Endothelial cell of umbilical vein (primary cell): ENCODE results near the gene CCDC146. TPM values are rescaled to one million over a fixed set of nuclear protein-coding genes. Genes with fewer than 3 reads are reported as not detected.

Experiments
- BruUV-seq: library from RNA; stranded (reverse); fragments of 400-500 nt; replicated peaks from 2 replicates; lab custom pipeline; 2021; lab: Mats Ljungman, UMichigan
- CTCF ChIA-PET: fragments of 300-600, 350-600 bp; sonication (Branson Sonifier 250); formaldehyde crosslinking; loops from one replicate; lab custom pipeline; 2021; ENCODE audit warnings: antibody characterized with exemption, inconsistent platforms; lab: Charles Lee
- POLR2A ChIA-PET: fragments of 300-600, 350-600 bp; sonication (Branson Sonifier 250); formaldehyde crosslinking; loops from one replicate; lab custom pipeline; 2021; ENCODE audit warnings: antibody characterized with exemption, inconsistent platforms; lab: Charles Lee
- DNase-seq: peaks from one replicate; pipeline ENCODE4 v3.0.0-alpha.2; 2011; ENCODE audit warnings: low read depth, low spot score
- FAIRE-seq: peaks from 2 replicates; lab custom pipeline; 2011; peaks lifted over from hg19 to GRCh38; lab: Jason Lieb, UNC
- H2AFZ ChIP-seq: 2 replicates; pipeline ENCODE4 v1.6.0; 2012; ENCODE audit warnings: low read depth, low read length, control low read depth, inconsistent platforms
- H3K27ac ChIP-seq: 2 replicates; pipeline ENCODE4 v1.5.1; 2011; ENCODE audit warnings: low read depth, mild to moderate bottlenecking, control low read depth, low read length, moderate library complexity; ENCODE audit not compliant: insufficient read depth
- H3K27me3 ChIP-seq, 2 experiments: 2 replicates each; pipeline versions ENCODE4 v1.6.0 to v1.6.1; 2011; ENCODE audit warnings: low read length in 2 of 2, mixed read lengths in 1 of 2; ENCODE audit not compliant: control insufficient read depth in 2 of 2, insufficient read depth in 2 of 2
- H3K36me3 ChIP-seq, 2 experiments: 2 replicates in 1 of 2; 3 replicates in 1 of 2; pipeline ENCODE4 v1.5.1; 2011; ENCODE audit warnings: low read length in 2 of 2, mild to moderate bottlenecking in 1 of 2, moderate library complexity in 1 of 2; ENCODE audit not compliant: control insufficient read depth in 2 of 2, insufficient read depth in 2 of 2; ENCODE audit errors: extremely low read depth in 1 of 2
- H3K4me1 ChIP-seq: 3 replicates; pipeline ENCODE4 v1.5.1; 2011; ENCODE audit warnings: mild to moderate bottlenecking, low read length; ENCODE audit not compliant: control insufficient read depth, insufficient read depth; ENCODE audit errors: extremely low read depth
- H3K4me2 ChIP-seq: 2 replicates; pipeline ENCODE4 v1.6.1; 2011; ENCODE audit warnings: low read length, control low read depth, mixed read lengths; ENCODE audit not compliant: insufficient read depth
- H3K4me3 ChIP-seq, 3 experiments: fragments of 200-600 bp in 1 of 3; sonication (generic), shearing (Covaris generic) in 1 of 3; replicated peaks in 1 of 3; 2 replicates each; pipeline ENCODE4 v1.5.1; 2011 to 2016; ENCODE audit warnings: control low read depth in 3 of 3, low read length in 3 of 3, mild to moderate bottlenecking in 2 of 3, inconsistent platforms in 1 of 3, low read depth in 1 of 3, moderate library complexity in 1 of 3; ENCODE audit not compliant: insufficient read depth in 1 of 3
- H3K79me2 ChIP-seq: 2 replicates; pipeline ENCODE4 v1.6.0; 2012; ENCODE audit warnings: low read length, inconsistent platforms; ENCODE audit not compliant: control insufficient read depth, insufficient read depth
- H3K9ac ChIP-seq: replicated peaks from 2 replicates; pipeline ENCODE3; 2011; ENCODE audit warnings: low read length, control low read depth; ENCODE audit not compliant: insufficient read depth; ENCODE audit errors: extremely low read depth
- H3K9me1 ChIP-seq: replicated peaks from 3 replicates; pipeline ENCODE4 v1.6.0; 2011; ENCODE audit warnings: mild to moderate bottlenecking, low read length; ENCODE audit not compliant: control insufficient read depth, insufficient read depth; ENCODE audit errors: extremely low read depth
- H3K9me3 ChIP-seq: replicated peaks from 2 replicates; pipeline ENCODE4 v1.5.1; 2012; ENCODE audit warnings: low read length, inconsistent platforms; ENCODE audit not compliant: control insufficient read depth, insufficient read depth
- H4K20me1 ChIP-seq: replicated peaks from 2 replicates; pipeline ENCODE3; 2011; ENCODE audit warnings: mild to moderate bottlenecking, low read length; ENCODE audit not compliant: control insufficient read depth, insufficient read depth; ENCODE audit errors: extremely low read depth
- CTCF ChIP-seq, 2 donors: IDR thresholded peaks; 1 replicate in 1 of 2; 2 replicates in 1 of 2; pipeline ENCODE4 v1.5.1; 2011; ENCODE audit warnings: low read length in 2 of 2, mild to moderate bottlenecking in 2 of 2, moderate library complexity in 2 of 2, control low read depth in 1 of 2, inconsistent platforms in 1 of 2, low read depth in 1 of 2; ENCODE audit not compliant: insufficient read depth in 1 of 2; ENCODE audit errors: extremely low read depth in 1 of 2
- EZH2 ChIP-seq: IDR thresholded peaks from 2 replicates; pipeline ENCODE4 v1.6.1; 2012; ENCODE audit warnings: borderline replicate concordance, low read depth, mild to moderate bottlenecking, moderate library complexity, low read length, inconsistent platforms; ENCODE audit not compliant: severe bottlenecking
- FOS ChIP-seq: IDR thresholded peaks from 2 replicates; pipeline ENCODE4 v1.6.1; 2011; ENCODE audit warnings: mild to moderate bottlenecking, low read length, moderate library complexity, borderline replicate concordance; ENCODE audit not compliant: insufficient read depth
- GATA2 ChIP-seq: IDR thresholded peaks from 2 replicates; pipeline ENCODE4 v1.7.0; 2011; ENCODE audit warnings: low read depth, mild to moderate bottlenecking, moderate library complexity, mixed read lengths, low read length; ENCODE audit not compliant: insufficient read length, insufficient read depth
- JUN ChIP-seq: IDR thresholded peaks from 2 replicates; pipeline ENCODE4 v1.6.1; 2011; ENCODE audit warnings: borderline replicate concordance, low read depth; ENCODE audit not compliant: insufficient read length, insufficient read depth
- MAX ChIP-seq: IDR thresholded peaks from 2 replicates; pipeline ENCODE4 v1.6.1; 2011; ENCODE audit not compliant: insufficient read depth, insufficient read length
- MYC ChIP-seq: IDR thresholded peaks from one replicate; pipeline ENCODE4 v1.6.1; 2011; ENCODE audit warnings: mild to moderate bottlenecking, low read depth, low read length
- POLR2A ChIP-seq: IDR thresholded peaks from 2 replicates; pipeline ENCODE4 v1.6.1; 2012; ENCODE audit warnings: low read depth, mild to moderate bottlenecking, control low read depth, low read length
- POLR2AphosphoS5 ChIP-seq: IDR thresholded peaks from 2 replicates; pipeline ENCODE4 v1.6.1; 2012; ENCODE audit warnings: low read depth, mild to moderate bottlenecking, control low read depth, low read length, moderate library complexity; ENCODE audit not compliant: insufficient read depth
- dilution Hi-C: fragments of 300-500 bp; cut with MboI; formaldehyde crosslinking; loops from one replicate; pipeline ENCODE4 v1.15.0; 2019; ENCODE audit warnings: low sequenced_read_pairs; ENCODE audit not compliant: extremely low pct_ligation_motif_present
- intact Hi-C: fragments of 100-400 bp; cut with micrococcal nuclease; formaldehyde crosslinking; loops from one replicate; pipeline ENCODE4 v1.10.0; 2022
- polyA plus RNA-seq, 4 experiments: library from polyadenylated mRNA; depleted of rRNA in 3 of 4; stranded (reverse) in 3 of 4; unstranded in 1 of 4; fragments of >200 nt; gene quantifications; 2 replicates each; pipeline versions ENCODE4 v1.2.1 to v1.2.3, GENCODE V29; 2011 to 2012; ENCODE audit warnings: missing spikeins in 1 of 4
- total RNA-seq: library from RNA; stranded (reverse); gene quantifications from 2 replicates; pipeline ENCODE4 v1.2.3, GENCODE V29; 2021

The CCDC146 gene
- total and polyA plus RNA-seq, 2 donors (not counting 3 experiments of a cell fraction or from before 2014, with no cell fraction given) = 0.65 to 2.2 TPM

- ChIA-PET POLR2A (no interaction called here), CTCF (interaction anchor here (1.0 to 2.0 kb wide), 2 partner anchors 11 to 56 kb away, joined by 6 to 11 read pairs; no protein-coding TSS in a partner anchor)
- H3K4me1 ChIP-seq = no peaks in the 10 kb centered on the region
- H3K9me1 ChIP-seq = no peaks in the 10 kb centered on the region
- no peaks in the 10 kb centered on the region for H3K9me3 ChIP-seq
- H3K79me2 ChIP-seq = no peaks in the 10 kb centered on the region
- H3K36me3 ChIP-seq = no peaks in the 10 kb centered on the region
- dilution Hi-C loops = no loop called here
- no peak overlapping the region for H3K27ac ChIP-seq
- no peak overlapping the region for H2AFZ ChIP-seq
- DNase-seq = no peak
- H4K20me1 ChIP-seq = no peaks in the 10 kb centered on the region
- no peak for FAIRE-seq
- intact Hi-C loops = no loop called here
- no peak overlapping the region for H3K4me3 ChIP-seq
- no peaks in the 10 kb centered on the region for H3K27me3 ChIP-seq
- no peak overlapping the region for H3K4me2 ChIP-seq
- no peak for TF ChIP-seq EZH2
- no peak for TF ChIP-seq POLR2A
- TF ChIP-seq JUN = no peak
- TF ChIP-seq FOS = no peak
- no peak for TF ChIP-seq MYC
- TF ChIP-seq MAX = no peak
- H3K9ac ChIP-seq = no peak overlapping the region
- no TSS peak for BruUV-seq
Measured at GRCh38 chr7:77258014-77258413, 135.6 kb downstream of the CCDC146 start.

GRCh38 chr7:77258593-77258992, 136.2 kb downstream of the CCDC146 start:
- FAIRE-seq = no peak
- no peaks in the 10 kb centered on the region for H4K20me1 ChIP-seq
- no peaks in the 10 kb centered on the region for H3K9me1 ChIP-seq
- no peak overlapping the region for H3K4me2 ChIP-seq
- dilution Hi-C loops (no loop called here), intact Hi-C loops (no loop called here)
- no TSS peak for BruUV-seq
- ChIA-PET POLR2A (no interaction called here), CTCF (interaction anchor here (1.0 to 2.0 kb wide), 2 partner anchors 12 to 57 kb away, joined by 6 to 11 read pairs; no protein-coding TSS in a partner anchor)
- H2AFZ ChIP-seq = no peak overlapping the region
- no peaks in the 10 kb centered on the region for H3K27me3 ChIP-seq
- no peaks in the 10 kb centered on the region for H3K4me1 ChIP-seq
- H3K9me3 ChIP-seq = no peaks in the 10 kb centered on the region
- H3K27ac ChIP-seq = no peak overlapping the region
- DNase-seq = no peak
- no peak overlapping the region for H3K4me3 ChIP-seq
- TF ChIP-seq MAX = no peak
- no peak for TF ChIP-seq MYC
- no peak for TF ChIP-seq GATA2
- no peak for TF ChIP-seq FOS
- TF ChIP-seq JUN = no peak
- no peak for TF ChIP-seq POLR2A
- TF ChIP-seq POLR2AphosphoS5 = no peak
- TF ChIP-seq EZH2 = no peak
- no peak for TF ChIP-seq CTCF (IDR thresholded peaks at IDR 0.05; ENCODE audit: extremely low read depth in 1 of 2, insufficient read depth in 1 of 2, low read depth in 1 of 2, low read length in 2 of 2)
- no peaks in the 10 kb centered on the region for H3K36me3 ChIP-seq
- H3K79me2 ChIP-seq = no peaks in the 10 kb centered on the region
- no peak overlapping the region for H3K9ac ChIP-seq
